ENCODE results near the gene IL33.

The IL33 gene

DNA sequence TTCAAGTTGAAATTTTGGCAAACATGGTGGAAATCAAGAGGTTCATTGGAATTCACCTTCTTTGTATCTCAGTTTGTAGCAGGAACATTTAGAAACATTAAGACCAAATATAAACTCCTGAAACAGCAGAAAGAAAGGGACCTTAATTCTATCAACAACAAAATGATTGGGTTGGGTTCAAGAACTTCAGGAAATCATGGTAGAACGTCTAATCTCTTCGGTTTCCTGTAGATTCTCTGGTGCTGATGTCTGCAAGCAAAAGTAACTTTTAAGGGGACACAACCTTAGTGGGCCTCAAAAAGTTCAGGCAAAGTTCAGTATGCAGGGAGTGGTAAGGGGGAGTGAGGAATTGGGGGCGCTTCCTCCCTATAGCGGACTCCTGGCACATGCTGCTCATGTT lies 3.4 kb downstream of the IL33 start:
- DNase-seq: no peak

DNA sequence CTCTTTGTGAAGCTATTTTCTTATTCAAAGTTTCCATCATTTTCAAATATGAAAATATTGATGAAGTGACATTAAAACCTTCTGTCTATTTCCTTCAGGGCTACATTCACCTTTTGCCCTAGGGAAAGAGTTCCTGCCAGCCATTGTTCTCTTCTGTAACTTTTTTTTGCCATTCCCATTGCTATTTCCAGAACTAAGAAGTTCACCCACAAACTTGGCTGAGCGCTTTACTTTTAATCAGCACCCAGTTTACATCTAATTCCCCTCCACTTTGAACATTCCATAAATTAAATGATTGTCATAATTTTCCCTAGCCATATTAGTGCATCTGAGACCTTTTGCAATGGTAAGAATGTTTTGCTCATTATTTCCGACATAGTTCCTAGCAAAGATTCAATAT lies 4.4 kb downstream of the IL33 start:
- DNase-seq: no peak

DNA sequence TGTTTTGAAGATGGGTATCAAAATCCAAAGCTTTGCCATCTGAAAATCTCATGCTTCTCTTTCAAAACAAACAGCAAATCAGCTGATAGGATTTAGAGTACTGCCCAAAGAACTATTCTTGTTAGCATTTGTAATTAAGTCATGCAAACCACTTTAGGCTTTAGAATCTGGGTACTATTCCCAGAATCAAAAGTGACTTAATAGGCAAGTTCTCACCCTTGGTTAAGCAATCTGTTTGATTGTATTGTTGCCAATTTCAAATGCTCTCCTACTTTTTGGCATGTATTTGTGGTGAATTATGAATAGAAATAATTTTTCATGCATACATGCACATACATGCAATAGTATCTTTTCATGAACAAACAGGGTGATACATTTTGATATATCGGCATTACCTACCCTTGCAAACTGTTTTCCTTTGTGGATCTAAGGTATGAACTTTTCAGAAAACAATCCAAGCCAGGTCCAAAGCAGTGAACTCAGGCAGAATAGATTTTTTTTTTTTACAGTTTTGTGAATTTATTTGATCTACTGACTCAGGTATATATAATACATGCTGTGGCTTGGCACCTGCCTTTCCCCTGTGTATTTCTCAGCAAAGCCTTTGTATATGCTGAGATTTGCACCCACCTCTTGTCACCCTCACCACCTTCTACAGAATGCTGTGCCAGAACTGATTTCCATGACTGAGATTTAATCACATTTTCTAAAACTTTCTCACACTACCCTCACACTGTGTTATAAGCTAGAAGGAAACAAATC lies 9.0 kb downstream of the IL33 start:
- DNase-seq: no peak

DNA sequence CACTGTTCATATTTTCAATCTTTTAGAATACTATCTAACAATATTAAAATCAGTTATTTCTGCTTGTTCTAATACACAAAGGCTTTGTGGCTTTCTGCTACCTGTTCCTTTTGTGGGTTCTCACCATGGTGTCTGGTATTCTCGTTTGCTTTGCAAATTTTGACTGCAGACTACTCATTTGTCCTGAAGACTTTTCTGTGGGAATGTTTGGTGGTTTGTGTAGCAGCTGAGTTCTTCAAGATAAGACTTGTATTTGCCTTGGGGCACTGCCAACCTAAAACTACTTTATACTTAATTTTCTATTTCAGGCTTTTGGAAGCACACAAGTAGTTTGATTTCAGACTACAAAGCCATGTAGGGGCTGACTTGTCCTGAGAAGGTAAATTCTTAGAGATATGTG lies 11.1 kb downstream of the IL33 start:
- DNase-seq: no peak

DNA sequence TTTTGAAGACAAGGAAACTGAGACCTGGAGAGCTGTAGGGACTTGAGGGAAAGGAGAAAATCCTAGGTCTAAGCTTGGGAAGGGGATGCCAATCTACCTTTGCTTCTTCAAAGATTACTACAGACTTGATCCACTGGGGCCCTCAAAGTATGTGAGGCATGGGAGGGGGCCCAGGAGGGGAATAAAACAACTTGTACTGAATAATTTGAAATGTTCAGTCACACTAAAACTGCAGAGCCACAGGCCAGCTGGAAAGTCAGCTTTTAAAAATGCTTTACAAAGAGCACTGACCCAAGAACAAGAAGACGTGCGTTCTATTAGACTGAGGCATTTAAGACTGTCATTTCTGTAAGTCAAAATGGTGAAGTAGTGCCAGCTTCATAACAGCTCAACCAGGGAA lies 13.6 kb downstream of the IL33 start:
- DNase-seq: no peak

DNA sequence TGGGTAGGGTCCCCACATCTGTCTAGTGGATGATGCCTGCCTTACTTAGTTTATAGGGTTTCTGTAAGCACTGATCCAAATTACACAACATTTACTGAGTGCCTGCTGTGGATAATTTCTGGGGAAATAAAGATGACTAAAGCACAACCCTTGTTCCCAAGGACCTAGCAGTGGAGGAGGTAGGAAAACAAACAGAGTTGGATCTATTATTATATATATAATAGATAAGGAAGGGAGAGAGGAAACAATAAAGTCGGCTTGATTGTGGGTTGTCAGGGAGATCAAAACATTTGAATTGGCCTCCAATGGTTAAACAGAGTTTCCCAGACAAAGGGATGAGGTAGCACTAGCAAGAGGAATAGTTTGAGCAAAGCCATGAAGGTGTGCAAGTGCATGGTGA lies 14.0 kb downstream of the IL33 start:
- no peak for DNase-seq

DNA sequence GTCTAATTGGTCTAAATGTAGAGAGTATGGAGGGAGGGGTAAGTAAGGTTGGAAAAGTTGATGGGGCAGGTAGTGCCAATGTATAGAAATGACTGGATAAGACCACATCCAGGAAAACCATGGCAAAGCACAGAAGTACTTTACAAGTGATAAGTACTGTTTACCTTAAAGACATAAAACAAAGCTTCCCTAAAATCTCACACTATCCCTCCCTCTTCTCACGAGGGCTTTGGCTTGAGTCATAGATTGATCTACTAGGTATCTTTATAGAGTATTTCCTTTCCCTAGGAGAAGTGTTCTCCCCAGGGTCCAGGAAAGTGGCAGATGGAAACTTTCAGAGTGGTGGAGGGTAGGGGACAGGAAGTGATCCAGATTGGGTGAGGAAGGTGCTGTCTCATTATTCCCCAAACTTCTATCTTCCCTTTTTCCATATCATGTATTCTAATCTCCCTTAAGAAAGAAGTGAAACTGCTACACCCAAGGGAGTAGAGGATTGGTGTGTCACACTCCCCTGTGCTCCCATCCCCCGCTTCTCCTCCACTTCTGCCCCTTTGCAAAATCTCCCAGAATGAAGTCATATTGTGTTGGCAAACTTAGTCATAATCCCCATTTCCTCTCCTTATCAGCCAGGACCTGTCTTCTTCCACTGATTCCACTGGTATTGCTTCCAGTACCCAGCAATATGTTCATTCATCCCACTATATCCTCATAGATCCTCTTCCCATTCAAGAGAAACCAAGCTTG lies 14.6 kb downstream of the IL33 start:
- peak; percentile 39 for DNase-seq

DNA sequence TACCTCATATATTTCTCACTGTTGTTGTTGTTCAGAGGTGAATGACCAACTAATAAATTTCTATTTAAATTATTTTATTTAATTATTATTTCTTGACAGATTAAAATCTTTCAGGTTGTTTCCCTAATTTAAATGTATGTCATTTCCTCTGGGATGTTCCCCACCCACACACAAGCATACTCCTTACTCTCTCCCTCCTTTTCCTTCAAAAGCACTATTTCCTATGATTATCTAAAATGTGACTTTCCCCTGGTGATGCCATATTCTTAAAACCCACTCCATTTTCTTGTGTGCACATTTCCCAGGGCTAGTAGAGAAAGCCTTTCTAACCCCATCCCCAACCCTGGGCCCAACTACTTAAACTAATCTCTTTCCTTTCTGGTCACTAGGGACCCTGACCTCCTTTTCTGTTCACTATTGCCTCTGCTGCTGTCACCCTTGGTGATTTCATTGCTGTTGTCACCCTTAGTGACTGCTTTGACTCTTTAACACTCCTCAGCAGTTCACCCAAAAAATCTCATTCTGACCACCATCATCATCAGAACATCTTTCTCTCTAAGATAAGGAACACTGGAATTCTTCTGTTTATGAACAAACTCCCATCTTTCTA lies 16.8 kb downstream of the IL33 start:
- no peak for DNase-seq

DNA sequence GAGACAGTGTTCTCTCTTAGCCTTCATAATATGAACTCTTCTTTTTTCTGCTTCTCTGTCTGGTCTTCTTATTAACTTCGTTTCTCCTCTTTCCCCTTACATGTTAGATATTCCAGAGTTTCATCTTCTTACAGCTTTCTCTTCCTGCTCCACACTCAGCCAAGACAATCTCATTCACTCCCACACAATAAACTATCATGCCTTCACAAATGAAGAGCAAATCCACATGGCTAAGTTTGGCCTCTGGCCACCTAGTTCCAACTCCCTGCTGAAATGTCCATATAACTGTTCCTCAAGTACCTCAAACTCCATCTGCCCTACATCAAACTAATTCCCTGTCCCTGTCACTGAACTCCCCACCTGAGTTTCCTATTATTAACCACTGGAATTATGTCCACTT lies 18.4 kb downstream of the IL33 start:
- no peak for DNase-seq

DNA sequence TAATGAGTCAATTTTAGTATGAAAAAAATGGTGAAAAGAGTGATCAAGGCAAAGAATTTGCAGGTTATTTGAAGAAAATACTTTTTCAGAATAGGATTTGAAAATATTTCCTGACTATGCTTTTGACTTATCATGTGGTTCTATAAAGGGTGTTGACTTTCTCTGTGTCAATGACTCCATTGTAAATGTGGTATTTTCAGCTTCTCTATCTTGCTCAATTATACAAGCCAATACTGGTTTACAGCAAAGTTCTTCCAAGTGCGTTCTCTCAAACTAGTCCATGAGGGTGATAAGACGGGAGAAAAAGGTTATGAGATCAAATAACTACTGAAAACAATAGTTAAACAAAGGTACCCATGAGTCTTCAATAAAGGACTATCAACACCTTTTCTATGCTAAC lies 21.7 kb downstream of the IL33 start:
- no peak for DNase-seq

DNA sequence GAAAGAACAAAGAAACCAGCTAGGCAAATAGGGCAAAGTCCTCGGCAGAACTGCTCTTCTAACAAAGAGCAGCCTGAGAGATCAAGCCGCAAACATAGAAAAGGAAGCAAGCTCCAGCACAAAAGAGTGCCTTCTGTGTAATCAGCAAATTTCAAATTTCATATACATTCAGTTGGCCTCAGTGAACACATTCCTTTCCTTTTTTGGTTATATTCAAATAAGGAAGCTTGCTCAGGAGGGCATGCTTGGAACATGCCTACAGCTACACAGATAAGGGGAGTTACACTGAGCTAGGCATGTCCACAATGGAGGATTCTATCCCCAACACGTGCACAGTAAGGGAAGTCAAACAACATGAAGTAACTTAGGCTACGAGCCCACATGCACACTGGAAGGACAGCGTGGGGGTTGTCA lies 23.4 kb downstream of the IL33 start:
- DNase-seq: peak; percentile 24

DNA sequence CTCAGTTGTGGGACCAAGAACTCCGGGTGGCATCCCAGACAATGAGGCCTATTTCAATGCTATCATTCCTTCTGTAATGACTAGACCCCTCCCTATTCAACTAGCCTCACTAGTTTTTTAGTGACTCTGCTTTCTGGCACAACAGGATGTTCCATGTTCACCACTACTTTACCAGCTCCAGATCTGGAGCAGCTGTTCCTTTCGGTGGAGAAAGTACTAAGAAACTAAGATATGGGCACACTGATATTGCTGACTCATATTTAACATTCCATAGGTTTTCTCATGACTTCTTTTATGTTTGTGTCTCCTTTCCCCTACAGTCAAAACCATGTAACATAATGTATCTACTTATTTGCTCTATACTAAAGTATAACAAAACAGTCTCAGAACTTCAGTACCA lies 24.1 kb downstream of the IL33 start:
- DNase-seq: no peak

DNA sequence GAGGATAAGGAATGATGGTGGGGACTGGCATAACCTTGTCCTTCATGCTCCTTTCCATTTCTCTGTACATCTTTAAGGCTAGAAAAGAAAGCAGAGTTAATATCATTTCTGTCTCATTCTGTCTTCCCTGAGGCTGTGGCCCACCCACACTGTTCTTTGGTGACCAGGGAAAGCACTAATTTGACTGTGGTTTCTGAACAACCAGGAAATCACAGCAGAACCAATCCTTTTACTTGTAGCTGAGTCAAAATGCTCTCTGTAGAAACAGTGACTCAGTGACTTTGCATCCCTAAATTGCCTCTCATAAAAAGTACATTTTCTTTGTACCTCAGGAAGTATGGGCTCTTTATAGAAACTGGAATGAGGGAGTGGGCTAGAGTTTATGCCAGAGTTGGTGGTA lies 28.1 kb downstream of the IL33 start:
- DNase-seq: peak; percentile 42

DNA sequence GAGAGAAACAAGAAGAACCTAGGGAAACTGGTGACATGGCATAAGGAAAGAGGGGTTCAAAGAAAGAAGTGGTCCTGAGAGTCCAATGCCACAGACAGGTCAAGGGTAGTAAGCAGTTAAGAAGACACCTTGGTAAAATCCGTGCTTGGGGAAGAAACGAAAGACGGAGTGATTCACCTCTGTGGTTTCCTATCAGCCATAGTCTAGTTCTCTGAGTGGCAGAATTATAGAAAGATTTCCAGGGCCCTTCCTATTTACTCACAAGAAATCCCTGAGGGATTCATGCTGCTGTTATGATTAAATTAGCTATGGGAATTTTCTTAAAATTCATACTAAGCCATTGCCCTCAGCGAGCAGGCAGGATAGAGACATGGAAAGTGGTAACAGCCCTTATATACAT lies 31.7 kb downstream of the IL33 start:
- no peak for DNase-seq

DNA sequence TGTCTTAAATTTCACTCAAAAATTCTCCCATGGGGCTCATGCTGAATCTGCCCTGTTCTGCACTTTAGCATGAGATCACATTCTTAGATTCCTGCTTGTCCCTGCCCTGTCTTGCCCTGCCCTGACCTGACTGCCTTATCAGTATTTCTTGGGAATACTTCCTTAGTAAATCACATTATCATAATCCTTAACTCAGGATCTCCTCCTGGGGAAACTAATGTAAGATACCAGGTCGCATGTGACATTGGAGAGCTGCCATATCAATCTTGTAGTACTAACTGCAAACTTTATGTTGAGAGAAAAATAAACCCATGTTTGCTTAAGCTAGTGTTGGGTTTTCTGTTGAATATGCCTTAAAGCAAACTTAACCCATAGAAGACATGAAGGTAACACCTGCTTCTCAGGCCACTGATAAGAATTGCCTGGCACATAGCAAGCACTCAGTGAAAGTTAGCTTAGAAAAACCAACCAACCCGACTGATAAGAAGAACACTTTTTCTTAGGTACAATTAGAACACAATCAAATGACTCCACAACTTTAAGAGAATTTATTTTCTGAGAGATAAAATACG lies 53.3 kb downstream of the IL33 start:
- no peak for DNase-seq

DNA sequence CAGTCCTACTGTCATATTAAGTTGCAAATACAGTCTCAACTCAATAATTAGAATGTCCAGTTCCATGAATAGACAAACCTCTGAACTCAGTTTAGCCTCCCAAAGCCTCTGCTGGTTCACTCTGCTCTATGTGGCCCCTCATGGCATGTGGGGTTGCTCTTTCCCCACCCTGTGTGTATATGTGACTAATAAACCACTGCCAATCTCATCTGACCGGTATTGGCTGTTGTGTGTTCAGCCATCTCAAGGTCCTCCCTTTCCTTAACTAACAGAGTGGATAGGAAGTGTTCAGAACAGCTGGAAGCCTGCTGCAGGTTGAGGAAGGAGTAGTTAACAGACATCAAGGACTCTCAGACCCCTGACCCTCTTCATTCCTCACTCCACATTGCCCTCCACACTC lies 55.3 kb downstream of the IL33 start:
- no peak for DNase-seq

DNA sequence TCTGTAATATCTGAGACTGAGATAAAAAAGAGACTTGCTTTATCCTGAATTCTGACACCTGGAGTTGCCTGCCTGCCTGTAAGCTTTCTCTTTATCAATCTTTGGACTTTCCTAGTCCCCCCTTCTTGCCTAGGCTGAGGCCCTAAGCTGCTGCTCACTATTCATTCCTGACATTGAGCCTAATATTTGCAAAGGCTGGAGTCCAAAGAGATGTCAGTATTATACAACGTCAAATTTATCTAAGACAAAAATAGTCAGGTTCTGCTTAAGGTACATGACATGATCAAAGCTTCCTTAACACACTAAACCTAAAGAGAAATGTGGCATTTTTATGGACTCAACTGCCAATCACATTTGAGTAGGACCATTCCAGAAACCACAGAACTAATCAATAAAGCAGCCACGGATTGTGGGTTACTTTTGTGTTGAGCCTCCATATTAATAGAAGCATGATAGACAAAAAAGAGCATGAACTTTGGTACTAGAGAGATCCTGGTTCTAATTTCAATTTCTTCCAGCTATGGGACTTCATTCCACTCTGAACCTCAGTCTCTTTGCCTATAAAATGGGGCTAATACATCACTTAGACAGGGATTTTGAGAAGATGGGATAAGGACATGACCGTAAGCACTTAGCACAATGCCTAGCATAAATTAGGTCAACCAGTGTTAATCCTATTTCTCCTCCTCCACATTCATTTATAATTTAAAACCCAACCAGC lies 56.1 kb downstream of the IL33 start:
- no peak for DNase-seq

DNA sequence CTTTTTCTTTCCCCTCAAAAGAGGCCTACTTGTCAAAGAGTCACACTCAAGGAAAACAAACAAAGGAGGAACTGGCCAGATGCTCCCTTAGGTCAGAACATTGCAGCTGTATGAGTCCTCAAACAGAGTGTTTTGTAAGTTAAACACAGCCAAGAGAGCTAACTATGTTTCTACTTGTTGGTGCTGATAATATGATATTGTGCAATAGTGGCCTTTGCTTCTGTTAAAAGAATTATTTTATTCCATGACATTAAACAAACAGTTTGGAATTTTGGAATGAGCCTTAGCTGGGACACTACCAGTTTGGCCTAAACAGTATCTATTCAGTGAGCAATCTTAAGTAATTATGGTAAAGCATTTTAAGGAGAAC lies 56.6 kb downstream of the IL33 start:
- no peak for DNase-seq

DNA sequence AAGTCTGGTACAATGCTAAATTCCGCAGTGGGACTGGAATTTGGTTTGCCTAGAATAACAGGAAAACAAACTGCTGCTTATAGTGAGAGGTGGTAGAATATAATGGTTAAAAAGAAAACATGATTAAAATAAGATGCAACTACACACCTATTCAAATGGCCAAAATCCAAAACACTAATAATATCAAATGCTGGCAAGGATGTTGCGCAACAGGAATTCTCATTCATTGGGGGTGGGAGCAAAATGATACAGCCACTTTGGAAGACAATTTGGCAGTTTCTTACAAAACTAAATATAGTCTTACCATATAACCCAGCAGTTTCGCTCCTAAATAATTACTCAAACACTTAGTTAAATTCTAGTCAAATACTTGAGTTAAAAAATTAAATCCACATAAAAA lies 61.8 kb downstream of the IL33 start:
- no peak for DNase-seq

DNA sequence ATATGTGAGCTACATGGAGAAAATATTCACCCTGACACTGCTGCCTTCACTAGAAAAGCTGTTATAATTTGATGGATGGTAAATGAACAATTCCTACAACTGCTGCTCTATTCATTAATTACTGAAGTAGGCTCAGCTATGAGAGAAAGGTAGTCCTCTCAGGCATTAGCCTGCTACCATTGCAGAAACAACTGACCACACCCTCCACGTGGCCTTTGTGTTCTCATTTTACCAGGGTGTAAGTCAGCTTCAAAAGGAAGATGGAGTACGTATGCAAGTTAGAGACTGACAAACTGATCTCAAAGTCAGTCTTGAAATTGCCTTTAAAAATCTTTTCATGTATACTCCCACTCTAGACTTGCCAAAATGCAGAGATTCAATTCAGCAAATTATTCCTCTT lies 86.3 kb downstream of the IL33 start:
- DNase-seq: no peak

DNA sequence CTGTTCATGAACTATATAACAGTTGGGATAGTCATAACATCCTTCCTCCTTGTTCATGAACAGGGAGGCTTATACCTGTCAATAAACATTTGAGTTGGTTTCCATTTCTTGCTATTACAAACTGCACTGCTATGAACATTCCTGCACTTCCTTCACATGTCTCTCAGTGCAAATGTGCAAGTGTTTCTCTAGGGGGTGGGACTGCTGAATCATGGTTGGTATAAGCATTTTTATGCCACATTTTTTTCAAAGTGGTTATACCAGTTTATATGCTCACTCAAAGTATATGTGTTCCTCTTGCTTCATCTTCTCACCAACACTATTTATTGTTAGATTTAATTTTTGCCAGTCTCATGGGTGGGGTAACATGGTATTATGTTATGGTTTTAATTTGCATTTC lies 86.8 kb downstream of the IL33 start:
- DNase-seq: no peak

DNA sequence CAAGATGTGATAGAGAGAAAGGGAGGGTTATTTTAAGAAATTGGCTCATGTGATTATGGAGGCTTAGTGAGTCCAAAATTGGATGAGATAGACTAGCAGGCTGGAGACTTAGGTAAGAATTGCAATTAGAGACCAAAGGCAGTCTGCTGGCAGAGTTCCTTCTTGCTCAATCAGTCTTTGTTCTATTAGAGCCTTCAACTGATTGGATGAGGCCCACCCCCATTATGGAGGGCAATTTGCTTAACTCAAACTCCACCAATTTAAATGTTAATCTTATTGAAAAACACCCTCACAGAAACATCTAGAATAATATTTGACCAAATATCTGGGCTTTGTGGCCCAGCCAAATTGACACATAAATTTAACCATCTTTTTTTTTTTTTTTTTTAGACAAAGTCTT lies 88.6 kb downstream of the IL33 start:
- DNase-seq: no peak

DNA sequence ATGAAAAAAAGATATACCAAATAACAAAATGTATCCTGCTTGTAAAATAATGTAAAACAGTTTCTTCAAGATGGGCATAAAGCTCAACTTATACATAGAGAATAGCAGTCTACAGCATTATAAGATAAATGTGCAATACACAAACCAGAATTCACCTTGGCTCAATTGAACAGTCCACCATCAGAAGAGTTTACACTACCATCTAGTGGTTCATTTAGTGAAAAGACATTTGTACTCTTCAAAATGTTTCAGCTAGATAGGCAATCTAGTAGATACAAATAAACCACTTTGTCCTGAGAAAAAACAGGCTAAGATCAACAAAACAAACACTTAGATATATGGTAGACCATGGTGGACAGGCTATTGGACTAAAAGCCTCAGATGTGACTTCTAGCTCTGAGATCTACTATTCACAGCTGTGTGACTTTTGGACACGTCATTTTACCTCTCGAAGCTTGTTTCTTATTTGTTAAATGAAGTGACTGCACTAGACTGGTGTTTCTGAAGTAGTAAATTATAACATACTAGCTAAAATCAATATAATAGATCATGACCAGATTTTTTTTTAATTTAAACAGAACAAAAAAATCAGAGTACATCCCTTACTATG lies 90.5 kb downstream of the IL33 start:
- peak; percentile 21 for DNase-seq
